ENCODE results near the gene BARX2. TPM values are rescaled to one million over a fixed set of nuclear protein-coding genes. Genes with fewer than 3 reads are reported as not detected.
"Not testable (repeated sequence)": the region's sequence is repeated elsewhere in the genome, so short reads cannot be mapped to it uniquely, and the experiment has no call there.

Gene BARX2, protein sequence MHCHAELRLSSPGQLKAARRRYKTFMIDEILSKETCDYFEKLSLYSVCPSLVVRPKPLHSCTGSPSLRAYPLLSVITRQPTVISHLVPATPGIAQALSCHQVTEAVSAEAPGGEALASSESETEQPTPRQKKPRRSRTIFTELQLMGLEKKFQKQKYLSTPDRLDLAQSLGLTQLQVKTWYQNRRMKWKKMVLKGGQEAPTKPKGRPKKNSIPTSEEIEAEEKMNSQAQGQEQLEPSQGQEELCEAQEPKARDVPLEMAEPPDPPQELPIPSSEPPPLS
- total RNA-seq: 5.2 TPM
- 6.9 TPM for polyA plus RNA-seq (ENCODE audit: insufficient read depth, low read depth, low replicate concordance)
- long read RNA-seq, donor 1: 0 reads
- long read RNA-seq, donor 2: 0 reads
- long read RNA-seq, donor 3: 0 reads
- long read RNA-seq, donor 4, partial matches to known transcripts: 0 of 2 reads
- long read RNA-seq, donor 4, other reads (novel, unspliced or antisense): 0 of 2 reads
- long read RNA-seq, donor 5: 0 reads
- long read RNA-seq, donor 6, partial matches to known transcripts: 0 of 1 reads
- long read RNA-seq, donor 6, other reads (novel, unspliced or antisense): 0 of 1 reads
- long read RNA-seq, donor 7, partial matches to known transcripts: 0 of 1 reads
- long read RNA-seq, donor 7, other reads (novel, unspliced or antisense): 1 of 1 reads
- long read RNA-seq, donor 8, partial matches to known transcripts: 0 of 3 reads
- long read RNA-seq, donor 8, other reads (novel, unspliced or antisense): 0 of 3 reads
- long read RNA-seq, donor 9: 0 reads
- long read RNA-seq, donor 10: 0 reads

DNA sequence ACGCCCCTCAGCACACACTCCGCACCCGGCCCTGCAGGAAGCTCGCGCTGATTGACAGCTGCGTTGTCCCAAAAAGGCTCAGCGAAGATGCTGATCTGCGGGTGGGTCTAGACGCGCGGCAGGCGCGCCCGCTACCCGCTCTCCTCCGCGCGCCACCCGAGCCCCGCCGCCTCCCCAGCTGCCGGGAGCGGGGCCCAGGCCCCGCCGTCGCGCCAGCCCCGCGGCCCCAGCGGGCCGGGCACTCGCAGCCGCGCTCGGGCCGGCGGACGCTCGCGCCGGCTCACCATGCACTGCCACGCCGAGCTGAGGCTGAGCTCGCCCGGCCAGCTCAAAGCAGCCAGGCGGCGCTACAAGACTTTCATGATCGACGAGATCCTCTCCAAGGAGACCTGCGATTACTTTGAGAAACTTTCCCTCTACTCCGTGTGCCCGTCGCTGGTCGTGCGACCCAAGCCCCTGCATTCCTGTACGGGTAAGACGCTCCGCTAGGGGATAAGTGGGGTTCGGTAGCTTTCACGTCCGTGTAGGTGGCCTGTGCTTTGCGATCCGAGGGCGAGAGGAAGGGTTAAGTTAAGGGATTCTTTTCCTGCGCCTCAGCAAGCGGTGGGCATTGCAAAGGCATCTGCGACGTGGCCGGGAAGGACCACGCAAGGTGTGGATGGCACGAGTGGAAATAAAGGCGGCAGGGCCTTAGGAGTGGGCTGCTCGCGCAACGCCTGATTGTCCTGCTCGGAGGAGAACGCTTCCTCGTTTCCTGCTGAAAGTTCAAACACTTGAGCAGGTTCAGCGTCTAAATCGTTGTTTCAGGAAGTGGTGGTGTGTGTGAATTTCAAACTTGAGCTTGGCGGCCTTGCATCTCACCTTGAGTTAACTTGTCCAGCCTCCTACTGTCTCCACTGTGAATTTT lies at the start of gene BARX2:
BARX2 (plus strand) TSS at position 98 of the 907 bp plus-strand sequence; CDS start at position 286, 188 bp downstream.
- Histone ChIP-seq H3K36me3 (ENCODE audit: control insufficient read depth in 2 of 3, insufficient read depth in 3 of 3, low read length in 3 of 3) (no peaks in the 10 kb centered on the region), H3K27me3 (ENCODE audit: control insufficient read depth, insufficient read depth, low read length) (peaks cover 44% of the 10 kb centered on the region), H3K4me3 (ENCODE audit: low read length in 3 of 3) (peak within 1 kb of the TSS; percentile 23 to 69 (median 57)), H3K4me1 (ENCODE audit: control insufficient read depth in 2 of 3, insufficient read depth in 2 of 3, low read depth in 1 of 3, low read length in 3 of 3) (peaks cover 0 to 6% (median 0%) of the 10 kb centered on the region in 3 donors), H3K9ac (ENCODE audit: low read length in 3 of 3) (peak within 1 kb of the TSS in 2 of 3 donors; percentile 10 to 74), H3K9me3 (ENCODE audit: control insufficient read depth in 2 of 3, insufficient read depth in 1 of 3, low read length in 3 of 3) (no peaks in the 10 kb centered on the region), H3K27ac (ENCODE audit: low read depth in 2 of 2, low read length in 2 of 2) (peak within 1 kb of the TSS; percentile 73 to 76)
- intact Hi-C loops (cut with DNase I): no loop called here
- TF ChIP-seq, protein P1, sequence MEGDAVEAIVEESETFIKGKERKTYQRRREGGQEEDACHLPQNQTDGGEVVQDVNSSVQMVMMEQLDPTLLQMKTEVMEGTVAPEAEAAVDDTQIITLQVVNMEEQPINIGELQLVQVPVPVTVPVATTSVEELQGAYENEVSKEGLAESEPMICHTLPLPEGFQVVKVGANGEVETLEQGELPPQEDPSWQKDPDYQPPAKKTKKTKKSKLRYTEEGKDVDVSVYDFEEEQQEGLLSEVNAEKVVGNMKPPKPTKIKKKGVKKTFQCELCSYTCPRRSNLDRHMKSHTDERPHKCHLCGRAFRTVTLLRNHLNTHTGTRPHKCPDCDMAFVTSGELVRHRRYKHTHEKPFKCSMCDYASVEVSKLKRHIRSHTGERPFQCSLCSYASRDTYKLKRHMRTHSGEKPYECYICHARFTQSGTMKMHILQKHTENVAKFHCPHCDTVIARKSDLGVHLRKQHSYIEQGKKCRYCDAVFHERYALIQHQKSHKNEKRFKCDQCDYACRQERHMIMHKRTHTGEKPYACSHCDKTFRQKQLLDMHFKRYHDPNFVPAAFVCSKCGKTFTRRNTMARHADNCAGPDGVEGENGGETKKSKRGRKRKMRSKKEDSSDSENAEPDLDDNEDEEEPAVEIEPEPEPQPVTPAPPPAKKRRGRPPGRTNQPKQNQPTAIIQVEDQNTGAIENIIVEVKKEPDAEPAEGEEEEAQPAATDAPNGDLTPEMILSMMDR (IDR thresholded peaks at IDR 0.05; ENCODE audit: borderline replicate concordance, extremely low read depth, insufficient read depth): peak; percentile 29
- FAIRE-seq (no peak), DNase-seq (peak; percentile 80 to 92 (median 85))

DNA sequence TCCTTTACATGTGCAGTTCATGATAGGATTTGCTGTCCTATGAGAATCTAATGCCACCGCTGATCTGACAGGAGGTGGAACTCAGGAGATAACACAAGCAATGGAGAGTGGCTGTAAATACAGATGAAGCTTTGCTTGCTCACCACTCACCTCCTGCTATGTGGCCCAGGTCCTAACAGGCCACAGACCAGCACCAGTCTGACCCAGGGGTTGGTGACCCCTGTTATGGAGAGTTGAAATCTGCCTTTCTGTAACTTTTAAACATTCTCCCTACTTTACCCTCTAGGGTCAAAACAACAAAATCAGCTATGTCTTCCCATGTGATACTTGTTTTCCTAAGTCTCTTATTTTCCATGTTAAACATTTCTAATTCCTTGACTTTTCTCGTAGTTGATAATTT lies 48.7 kb upstream of the BARX2 start:
- no peak for FAIRE-seq
- DNase-seq: no peak
- intact Hi-C loops (cut with DNase I): no loop called here
- no peak overlapping the region for H3K9ac ChIP-seq (ENCODE audit: low read length in 3 of 3)
- TF ChIP-seq, protein P1 (IDR thresholded peaks at IDR 0.05; ENCODE audit: borderline replicate concordance, extremely low read depth, insufficient read depth): no peak
- no peaks in the 10 kb centered on the region for H3K9me3 ChIP-seq (ENCODE audit: control insufficient read depth in 2 of 3, insufficient read depth in 1 of 3, low read length in 3 of 3)
- no peaks in the 10 kb centered on the region for H3K36me3 ChIP-seq (ENCODE audit: control insufficient read depth in 2 of 3, insufficient read depth in 3 of 3, low read length in 3 of 3)
- H3K27me3 ChIP-seq (ENCODE audit: control insufficient read depth, insufficient read depth, low read length): no peaks in the 10 kb centered on the region
- no peaks in the 10 kb centered on the region for H3K4me1 ChIP-seq (ENCODE audit: control insufficient read depth in 2 of 3, insufficient read depth in 2 of 3, low read depth in 1 of 3, low read length in 3 of 3)
- H3K27ac ChIP-seq (ENCODE audit: low read depth in 2 of 2, low read length in 2 of 2): no peak overlapping the region
- no peak overlapping the region for H3K4me3 ChIP-seq (ENCODE audit: low read length in 3 of 3)

DNA sequence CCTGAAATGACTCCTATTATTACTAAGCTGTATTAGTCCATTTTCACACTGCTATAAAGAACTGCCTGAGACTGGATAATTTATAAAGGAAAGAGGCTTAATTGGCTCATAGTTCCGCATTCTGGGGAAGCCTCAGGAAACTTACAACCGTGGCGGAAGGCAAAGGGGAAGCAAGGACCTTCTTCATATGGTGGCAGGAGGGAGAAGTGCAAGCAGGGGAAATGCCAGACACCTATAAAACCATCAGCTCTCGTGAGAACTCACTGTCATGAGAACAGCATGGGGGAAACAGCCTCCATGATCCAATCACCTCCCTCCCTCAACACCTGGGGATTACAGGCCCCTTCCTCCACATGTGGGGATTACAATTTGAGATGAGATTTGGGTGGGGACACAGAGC lies 47.9 kb upstream of the BARX2 start:
- H3K27me3 ChIP-seq (ENCODE audit: control insufficient read depth, insufficient read depth, low read length); H3K9me3 ChIP-seq (ENCODE audit: control insufficient read depth in 2 of 3, insufficient read depth in 1 of 3, low read length in 3 of 3); intact Hi-C loops (cut with DNase I); H3K36me3 ChIP-seq (ENCODE audit: control insufficient read depth in 2 of 3, insufficient read depth in 3 of 3, low read length in 3 of 3); DNase-seq; H3K9ac ChIP-seq (ENCODE audit: low read length in 3 of 3); FAIRE-seq; H3K27ac ChIP-seq (ENCODE audit: low read depth in 2 of 2, low read length in 2 of 2); H3K4me1 ChIP-seq (ENCODE audit: control insufficient read depth in 2 of 3, insufficient read depth in 2 of 3, low read depth in 1 of 3, low read length in 3 of 3); H3K4me3 ChIP-seq (ENCODE audit: low read length in 3 of 3): not testable (repeated sequence)
